ENCODE results near the gene LIN9. TPM values are rescaled to one million over a fixed set of nuclear protein-coding genes. Genes with fewer than 3 reads are reported as not detected.

Gene LIN9
- total and polyA plus RNA-seq, 2 experiments from 2014 or later: 3.9 to 4.0 TPM

GRCh38 chr1:226327761-226328162 lies 18.8 kb upstream of the LIN9 start:
- Histone ChIP-seq H3K27ac (no peak overlapping the region), H3F3A (ENCODE audit: insufficient read depth) (no peaks in the 10 kb centered on the region), H3K9ac (no peak overlapping the region), H3K4me1 (ENCODE audit: insufficient read depth) (no peaks in the 10 kb centered on the region), H3K9me3 (ENCODE audit: low read depth) (no peaks in the 10 kb centered on the region), H3K36me3 (ENCODE audit: low read depth) (no peaks in the 10 kb centered on the region), H3K4me3 (no peak overlapping the region), H3K4me2 (ENCODE audit: unreplicated experiment) (no peak overlapping the region), H3K27me3 (replicated peaks; ENCODE audit: insufficient read depth) (no peaks in the 10 kb centered on the region), H3K79me2 (ENCODE audit: insufficient read depth) (no peaks in the 10 kb centered on the region), H4K20me1 (ENCODE audit: insufficient read depth) (no peaks in the 10 kb centered on the region), H2AFZ (no peak overlapping the region), H3K9me2 (ENCODE audit: insufficient read depth) (no peaks in the 10 kb centered on the region)
- DNase-seq: no peak
- in situ Hi-C loops (cut with MboI): no loop called here
- TF ChIP-seq EZH2 (IDR thresholded peaks at IDR 0.05; ENCODE audit: insufficient read depth, poor library complexity, severe bottlenecking) (no peak), EZH2phosphoT487 (IDR thresholded peaks at IDR 0.05; ENCODE audit: insufficient read depth, low read depth) (no peak)
- 50 to 60% methylated on average over 2 of the region's 2 CpGs for WGBS, 2 experiments (ENCODE audit: low coverage in 1 of 2, low lambda C conversion rate in 2 of 2, missing lambda C conversion rate in 2 of 2)

DNA sequence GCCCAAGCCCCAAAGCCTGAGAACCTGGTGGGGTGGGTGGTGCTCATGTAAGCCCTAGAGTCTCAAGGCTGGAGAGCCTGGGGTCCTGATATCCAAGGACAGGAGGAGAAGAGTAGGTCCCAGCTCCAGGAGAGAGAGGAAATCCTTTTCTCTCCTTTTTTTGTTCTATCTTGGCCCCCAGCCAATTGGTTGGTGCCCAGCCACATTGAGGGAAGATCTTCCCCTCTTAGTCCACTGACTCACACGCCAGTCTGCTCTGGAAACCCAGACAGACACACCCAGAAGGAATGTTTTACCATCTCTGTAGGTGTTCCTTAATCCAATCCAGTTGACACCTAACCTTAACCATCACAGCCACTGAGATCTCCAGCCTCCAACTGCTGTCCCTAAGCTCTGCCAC lies 16.2 kb upstream of the LIN9 start:
- no peaks in the 10 kb centered on the region for H3F3A ChIP-seq (ENCODE audit: insufficient read depth)
- no peak overlapping the region for H2AFZ ChIP-seq
- no peaks in the 10 kb centered on the region for H4K20me1 ChIP-seq (ENCODE audit: insufficient read depth)
- no peak overlapping the region for H3K4me3 ChIP-seq
- H3K27ac ChIP-seq: no peak overlapping the region
- H3K4me1 ChIP-seq (ENCODE audit: insufficient read depth): no peaks in the 10 kb centered on the region
- TF ChIP-seq EZH2phosphoT487 (IDR thresholded peaks at IDR 0.05; ENCODE audit: insufficient read depth, low read depth) (no peak), EZH2 (IDR thresholded peaks at IDR 0.05; ENCODE audit: insufficient read depth, poor library complexity, severe bottlenecking) (no peak)
- H3K9me3 ChIP-seq (ENCODE audit: low read depth): no peaks in the 10 kb centered on the region
- no peaks in the 10 kb centered on the region for H3K27me3 ChIP-seq (replicated peaks; ENCODE audit: insufficient read depth)
- peak; percentile 58 for DNase-seq
- no peaks in the 10 kb centered on the region for H3K9me2 ChIP-seq (ENCODE audit: insufficient read depth)
- H3K79me2 ChIP-seq (ENCODE audit: insufficient read depth): no peaks in the 10 kb centered on the region
- 0 to 8% methylated on average over 1 of the region's 1 CpG for WGBS, 2 experiments (ENCODE audit: low coverage in 1 of 2, low lambda C conversion rate in 2 of 2, missing lambda C conversion rate in 2 of 2)
- H3K36me3 ChIP-seq (ENCODE audit: low read depth): no peaks in the 10 kb centered on the region
- in situ Hi-C loops (cut with MboI): no loop called here
- H3K4me2 ChIP-seq (ENCODE audit: unreplicated experiment): no peak overlapping the region
- no peak overlapping the region for H3K9ac ChIP-seq

DNA sequence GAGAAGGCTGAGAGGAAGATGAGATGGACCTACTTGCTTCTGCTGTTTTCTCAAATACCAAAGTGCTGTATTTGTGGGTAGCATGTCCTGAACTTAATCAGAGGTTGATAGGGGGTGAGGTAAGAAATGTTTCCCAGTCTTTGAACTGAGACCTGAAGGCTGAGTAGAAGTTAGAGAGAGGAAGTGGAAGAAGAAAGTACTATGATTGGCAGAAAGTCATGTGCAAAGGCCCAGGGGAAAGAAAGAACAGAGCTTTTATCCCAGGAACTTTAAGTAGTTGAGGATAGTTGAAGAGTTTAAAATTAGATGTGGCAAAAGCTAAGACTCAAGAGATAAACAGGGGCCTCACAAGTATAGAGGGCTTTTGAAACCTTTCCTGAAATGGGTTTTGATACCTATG lies 15.5 kb upstream of the LIN9 start:
- TF ChIP-seq EZH2 (IDR thresholded peaks at IDR 0.05; ENCODE audit: insufficient read depth, poor library complexity, severe bottlenecking): no peak
- Histone ChIP-seq H3K9ac (no peak overlapping the region), H2AFZ (no peak overlapping the region), H3K9me3 (ENCODE audit: low read depth) (no peaks in the 10 kb centered on the region), H3F3A (ENCODE audit: insufficient read depth) (no peaks in the 10 kb centered on the region), H4K20me1 (ENCODE audit: insufficient read depth) (no peaks in the 10 kb centered on the region), H3K4me1 (ENCODE audit: insufficient read depth) (no peaks in the 10 kb centered on the region), H3K79me2 (ENCODE audit: insufficient read depth) (no peaks in the 10 kb centered on the region), H3K4me3 (no peak overlapping the region), H3K9me2 (ENCODE audit: insufficient read depth) (no peaks in the 10 kb centered on the region), H3K27ac (no peak overlapping the region), H3K4me2 (ENCODE audit: unreplicated experiment) (no peak overlapping the region), H3K27me3 (replicated peaks; ENCODE audit: insufficient read depth) (no peaks in the 10 kb centered on the region), H3K36me3 (ENCODE audit: low read depth) (no peaks in the 10 kb centered on the region)
- DNase-seq: no peak
- in situ Hi-C loops (cut with MboI): no loop called here

- Histone ChIP-seq H3K79me2 (ENCODE audit: insufficient read depth) (no peaks in the 10 kb centered on the region), H3K27me3 (replicated peaks; ENCODE audit: insufficient read depth) (no peaks in the 10 kb centered on the region), H3K9ac (no peak overlapping the region), H3K4me3 (no peak overlapping the region), H3K27ac (no peak overlapping the region), H2AFZ (no peak overlapping the region), H3K9me3 (ENCODE audit: low read depth) (no peaks in the 10 kb centered on the region), H3K9me2 (ENCODE audit: insufficient read depth) (no peaks in the 10 kb centered on the region), H3F3A (ENCODE audit: insufficient read depth) (no peaks in the 10 kb centered on the region), H3K4me1 (ENCODE audit: insufficient read depth) (no peaks in the 10 kb centered on the region), H4K20me1 (ENCODE audit: insufficient read depth) (no peaks in the 10 kb centered on the region), H3K4me2 (ENCODE audit: unreplicated experiment) (no peak overlapping the region), H3K36me3 (ENCODE audit: low read depth) (no peaks in the 10 kb centered on the region)
- DNase-seq: no peak
- TF ChIP-seq EZH2phosphoT487 (IDR thresholded peaks at IDR 0.05; ENCODE audit: insufficient read depth, low read depth) (no peak), EZH2 (IDR thresholded peaks at IDR 0.05; ENCODE audit: insufficient read depth, poor library complexity, severe bottlenecking) (no peak)
- in situ Hi-C loops (cut with MboI): no loop called here
- WGBS, 2 experiments (ENCODE audit: low coverage in 1 of 2, low lambda C conversion rate in 2 of 2, missing lambda C conversion rate in 2 of 2): 58 to 69% methylated on average over 3 of the region's 3 CpGs
Measured at GRCh38 chr1:226322986-226323385, 14.0 kb upstream of the LIN9 start.

DNA sequence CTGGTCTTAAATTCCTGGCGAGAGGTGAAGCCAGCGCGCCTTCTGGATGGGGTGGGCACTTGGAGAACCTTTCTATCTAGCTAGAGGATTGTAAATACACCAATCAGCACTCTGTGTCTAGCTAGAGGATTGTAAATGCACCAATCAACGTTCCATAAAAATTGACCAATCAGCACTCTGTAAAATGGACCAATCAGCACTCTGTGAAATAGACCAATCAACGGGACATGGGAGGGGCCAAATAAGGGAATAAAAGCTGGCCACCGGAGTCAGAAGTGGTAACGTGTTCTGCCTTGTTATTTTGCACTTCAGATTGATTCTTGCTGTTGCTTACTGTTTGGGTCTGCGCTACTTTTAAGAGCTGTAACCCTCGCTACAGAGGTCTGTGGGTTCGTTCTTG lies 12.0 kb upstream of the LIN9 start:
- H3K4me2 ChIP-seq (ENCODE audit: unreplicated experiment): no peak overlapping the region
- H3K9ac ChIP-seq: no peak overlapping the region
- no peaks in the 10 kb centered on the region for H3K36me3 ChIP-seq (ENCODE audit: low read depth)
- H3K9me2 ChIP-seq (ENCODE audit: insufficient read depth): no peaks in the 10 kb centered on the region
- no peak overlapping the region for H2AFZ ChIP-seq
- H3K27me3 ChIP-seq (replicated peaks; ENCODE audit: insufficient read depth): no peaks in the 10 kb centered on the region
- H4K20me1 ChIP-seq (ENCODE audit: insufficient read depth): no peaks in the 10 kb centered on the region
- H3K9me3 ChIP-seq (ENCODE audit: low read depth): no peaks in the 10 kb centered on the region
- H3K4me1 ChIP-seq (ENCODE audit: insufficient read depth): no peaks in the 10 kb centered on the region
- DNase-seq: no peak
- H3K27ac ChIP-seq: no peak overlapping the region
- WGBS, 2 experiments (ENCODE audit: low coverage in 1 of 2, low lambda C conversion rate in 2 of 2, missing lambda C conversion rate in 2 of 2): 75 to 84% methylated on average over 10 of the region's 10 CpGs
- H3K4me3 ChIP-seq: no peak overlapping the region
- H3K79me2 ChIP-seq (ENCODE audit: insufficient read depth): no peaks in the 10 kb centered on the region
- TF ChIP-seq EZH2 (IDR thresholded peaks at IDR 0.05; ENCODE audit: insufficient read depth, poor library complexity, severe bottlenecking) (no peak), EZH2phosphoT487 (IDR thresholded peaks at IDR 0.05; ENCODE audit: insufficient read depth, low read depth) (no peak)
- no peaks in the 10 kb centered on the region for H3F3A ChIP-seq (ENCODE audit: insufficient read depth)
- in situ Hi-C loops (cut with MboI): no loop called here
